PC-9 (cell line): ENCODE measurements around the gene MYH1. TPM values are rescaled to one million over a fixed set of nuclear protein-coding genes. Genes with fewer than 3 reads are reported as not detected.

Source experiments
- BruUV-seq: library from RNA; stranded (reverse); fragments of 400-500 nt; replicated peaks from 2 replicates; lab custom pipeline; 2021; lab: Mats Ljungman, UMichigan
- CTCF ChIA-PET: fragments of 300-600 bp; sonication (Branson Sonifier 250); formaldehyde crosslinking; loops from one replicate; lab custom pipeline; 2022; ENCODE audit warnings: antibody characterized with exemption; lab: Charles Lee
- POLR2A ChIA-PET: fragments of 300-600 bp; sonication (Branson Sonifier 250); formaldehyde crosslinking; loops from one replicate; lab custom pipeline; 2022; ENCODE audit warnings: antibody characterized with exemption; ENCODE audit not compliant: unreplicated experiment; lab: Charles Lee
- DNase-seq, 2 experiments: peaks; one replicate each; pipeline versions ENCODE4 v3.0.0 to v3.0.0-alpha.2; 2015 to 2022; ENCODE audit warnings: mixed read lengths in 1 of 2
- H2AFZ ChIP-seq: fragments of 200-600 bp; sonication (generic); 2 replicates; pipeline ENCODE4 v1.8.1; 2017; ENCODE audit warnings: antibody characterized with exemption
- H3F3A ChIP-seq: fragments of 200-600 bp; sonication (generic); 2 replicates; pipeline ENCODE4 v1.8.1; 2017; ENCODE audit warnings: antibody characterized with exemption, mild to moderate bottlenecking, low read depth; ENCODE audit not compliant: insufficient read depth
- H3K27ac ChIP-seq: fragments of 200-600 bp; sonication (generic); 2 replicates; pipeline ENCODE4 v1.6.1; 2016; ENCODE audit warnings: mixed run types
- H3K27me3 ChIP-seq: fragments of 200-600 bp; sonication (generic); 2 replicates; pipeline ENCODE4 v1.6.1; 2016; ENCODE audit warnings: low read depth, mixed run types; ENCODE audit not compliant: insufficient read depth
- H3K36me3 ChIP-seq: fragments of 200-600 bp; sonication (generic); 2 replicates; pipeline ENCODE4 v1.6.1; 2016; ENCODE audit warnings: low read depth, mixed run types
- H3K4me1 ChIP-seq: fragments of 200-600 bp; sonication (generic); replicated peaks from 2 replicates; pipeline ENCODE4 v1.6.1; 2016; ENCODE audit warnings: mixed run types; ENCODE audit not compliant: insufficient read depth
- H3K4me2 ChIP-seq: fragments of 200-600 bp; sonication (generic); 2 replicates; pipeline ENCODE4 v1.6.1; 2017; ENCODE audit warnings: mixed run types
- H3K4me3 ChIP-seq: fragments of 200-600 bp; sonication (generic); 2 replicates; pipeline ENCODE4 v1.6.1; 2016; ENCODE audit warnings: mixed run types
- H3K79me2 ChIP-seq: fragments of 200-600 bp; sonication (generic); 2 replicates; pipeline ENCODE4 v1.6.1; 2017; ENCODE audit warnings: low read depth, mixed run types
- H3K9me2 ChIP-seq: fragments of 200-600 bp; sonication (generic); 2 replicates; pipeline ENCODE4 v1.8.1; 2017; ENCODE audit warnings: mild to moderate bottlenecking; ENCODE audit not compliant: insufficient read depth
- H3K9me3 ChIP-seq: fragments of 200-600 bp; sonication (generic); 2 replicates; pipeline ENCODE4 v1.8.1; 2016; ENCODE audit warnings: low read depth; ENCODE audit not compliant: insufficient read depth
- H4K20me1 ChIP-seq: fragments of 200-600 bp; sonication (generic); 2 replicates; pipeline ENCODE4 v1.8.1; 2017; ENCODE audit not compliant: insufficient read depth
- CTCF ChIP-seq: fragments of 200-600 bp; sonication (generic); conservative IDR thresholded peaks from 2 replicates; pipeline ENCODE4 v1.6.1; 2017; ENCODE audit warnings: mixed run types, antibody characterized with exemption, mild to moderate bottlenecking, moderate library complexity
- EZH2 ChIP-seq: fragments of 200-600 bp; sonication (generic); IDR thresholded peaks from 2 replicates; pipeline ENCODE4 v1.8.0; 2017; ENCODE audit warnings: antibody characterized with exemption, low read depth
- intact Hi-C: fragments of 100-400 bp; cut with micrococcal nuclease; formaldehyde crosslinking; loops from one replicate; pipeline ENCODE4 v1.10.0; 2022; ENCODE audit not compliant: unreplicated experiment
- total RNA-seq: library from RNA; stranded (reverse); gene quantifications from 2 replicates; pipeline ENCODE4 v1.2.3, GENCODE V29; 2021

MYH1 gene
- total RNA-seq, 1 experiment from 2014 or later, result not detected

- Histone ChIP-seq H3K36me3 (no peaks in the 10 kb centered on the region), H3F3A (no peaks in the 10 kb centered on the region), H3K79me2 (no peaks in the 10 kb centered on the region), H3K9me3 (no peaks in the 10 kb centered on the region; the same call in 1 of the 2 replicates), H3K27me3 (no peaks in the 10 kb centered on the region), H2AFZ (no peak within 1 kb of the TSS), H3K9me2 (no peaks in the 10 kb centered on the region), H3K4me3 (no peak within 1 kb of the TSS), H3K27ac (no peak within 1 kb of the TSS), H4K20me1 (no peaks in the 10 kb centered on the region), H3K4me2 (no peak within 1 kb of the TSS), H3K4me1 (no peaks in the 10 kb centered on the region)
- TF ChIP-seq EZH2 (no peak), CTCF (no peak)
- intact Hi-C loops, result no loop called here
- DNase-seq, result no peak
- ChIA-PET POLR2A (no interaction called here), CTCF (no interaction called here)
- no TSS peak for BruUV-seq
These were observed 48.9 kb downstream of the MYH1 start, which contains the start of gene MYH4 for GRCh38 chr17:10469459-10469858. Gene MYH4, minus strand, starts transcription at chr17:10469559. Its CDS starts 2,814 bp downstream, at chr17:10466745.

- intact Hi-C loops, result no loop called here
- Histone ChIP-seq H4K20me1 (no peaks in the 10 kb centered on the region), H3K27ac (no peak overlapping the region), H2AFZ (no peak overlapping the region), H3K79me2 (no peaks in the 10 kb centered on the region), H3K4me2 (no peak overlapping the region), H3F3A (no peaks in the 10 kb centered on the region), H3K9me2 (no peaks in the 10 kb centered on the region), H3K9me3 (no peaks in the 10 kb centered on the region; the same call in 1 of the 2 replicates), H3K27me3 (no peaks in the 10 kb centered on the region), H3K4me1 (no peaks in the 10 kb centered on the region), H3K4me3 (no peak overlapping the region), H3K36me3 (no peaks in the 10 kb centered on the region)
- BruUV-seq, result no TSS peak
- ChIA-PET POLR2A (no interaction called here), CTCF (no interaction called here)
- no peak for DNase-seq
- TF ChIP-seq CTCF (no peak), EZH2 (no peak)
These were observed 54.9 kb downstream of the MYH1 start for GRCh38 chr17:10463402-10463801.

GRCh38 chr17:10460062-10460461 is 58.3 kb downstream of the MYH1 start:
- no peak overlapping the region for H2AFZ ChIP-seq
- H3K79me2 ChIP-seq, result no peaks in the 10 kb centered on the region
- H3K4me3 ChIP-seq, result no peak overlapping the region
- no TSS peak for BruUV-seq
- H3F3A ChIP-seq, result no peaks in the 10 kb centered on the region
- no peaks in the 10 kb centered on the region for H3K4me1 ChIP-seq
- DNase-seq, result no peak
- no peaks in the 10 kb centered on the region for H3K27me3 ChIP-seq
- no peak overlapping the region for H3K27ac ChIP-seq
- H4K20me1 ChIP-seq, result no peaks in the 10 kb centered on the region
- no peaks in the 10 kb centered on the region for H3K9me2 ChIP-seq
- POLR2A ChIA-PET, result no interaction called here
- no peaks in the 10 kb centered on the region; the same call in 1 of the 2 replicates for H3K9me3 ChIP-seq
- H3K4me2 ChIP-seq, result no peak overlapping the region
- intact Hi-C loops, result no loop called here
- CTCF ChIA-PET, result interaction anchor here (0.5 kb wide), 1 partner anchor 47 kb away, joined by 6 read pairs; no protein-coding TSS in a partner anchor
- TF ChIP-seq CTCF (no peak), EZH2 (no peak)
- no peaks in the 10 kb centered on the region for H3K36me3 ChIP-seq
